Breast epithelium (tissue), 3 donors: ENCODE results near the gene MAGI3.

Source experiments
- POLR2A ChIP-seq: fragments of 450-650 bp; IDR thresholded peaks from one replicate; pipeline ENCODE4 v1.6.1; 2016; ENCODE audit warnings: antibody characterized with exemption, mild to moderate bottlenecking, moderate library complexity
- POLR2AphosphoS5 ChIP-seq, 3 donors: sonication (generic); formaldehyde crosslinking; IDR thresholded peaks; one replicate each; pipeline ENCODE4 v1.6.1; 2017; ENCODE audit warnings: antibody characterized with exemption in 3 of 3
- TF ChIP-seq, protein P1 (sequence below), 3 donors: fragments of 450-650 bp; IDR thresholded peaks; one replicate each; pipeline ENCODE4 v1.5.1; 2016 to 2017; ENCODE audit warnings: antibody characterized with exemption in 3 of 3, mild to moderate bottlenecking in 3 of 3, moderate library complexity in 3 of 3

DNA sequence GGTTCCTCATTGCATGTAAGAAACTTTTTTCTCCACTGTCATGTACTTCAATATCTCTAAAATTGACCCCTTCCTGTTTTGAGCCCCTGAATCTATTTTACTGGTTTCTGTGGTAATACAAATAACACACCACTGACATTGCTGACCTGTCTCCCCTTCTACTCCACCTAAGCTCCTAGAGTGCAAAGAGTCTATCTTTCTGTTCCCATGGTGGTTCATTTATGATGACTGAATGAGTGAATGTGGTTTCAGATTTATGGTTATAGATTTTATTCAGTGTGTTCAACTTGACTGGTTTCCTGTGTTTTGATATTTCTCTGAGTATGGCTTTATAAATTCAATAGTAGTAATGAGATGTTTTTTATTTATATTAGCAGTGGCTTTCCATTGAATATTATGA lies 127.7 kb downstream of the MAGI3 start:
- TF ChIP-seq, protein P1, sequence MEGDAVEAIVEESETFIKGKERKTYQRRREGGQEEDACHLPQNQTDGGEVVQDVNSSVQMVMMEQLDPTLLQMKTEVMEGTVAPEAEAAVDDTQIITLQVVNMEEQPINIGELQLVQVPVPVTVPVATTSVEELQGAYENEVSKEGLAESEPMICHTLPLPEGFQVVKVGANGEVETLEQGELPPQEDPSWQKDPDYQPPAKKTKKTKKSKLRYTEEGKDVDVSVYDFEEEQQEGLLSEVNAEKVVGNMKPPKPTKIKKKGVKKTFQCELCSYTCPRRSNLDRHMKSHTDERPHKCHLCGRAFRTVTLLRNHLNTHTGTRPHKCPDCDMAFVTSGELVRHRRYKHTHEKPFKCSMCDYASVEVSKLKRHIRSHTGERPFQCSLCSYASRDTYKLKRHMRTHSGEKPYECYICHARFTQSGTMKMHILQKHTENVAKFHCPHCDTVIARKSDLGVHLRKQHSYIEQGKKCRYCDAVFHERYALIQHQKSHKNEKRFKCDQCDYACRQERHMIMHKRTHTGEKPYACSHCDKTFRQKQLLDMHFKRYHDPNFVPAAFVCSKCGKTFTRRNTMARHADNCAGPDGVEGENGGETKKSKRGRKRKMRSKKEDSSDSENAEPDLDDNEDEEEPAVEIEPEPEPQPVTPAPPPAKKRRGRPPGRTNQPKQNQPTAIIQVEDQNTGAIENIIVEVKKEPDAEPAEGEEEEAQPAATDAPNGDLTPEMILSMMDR (IDR thresholded peaks at IDR 0.05), result no peak
- TF ChIP-seq POLR2A (no peak), POLR2AphosphoS5 (IDR thresholded peaks at IDR 0.05) (no peak)
